Measurements from ENCODE around the gene EMCN.
A peak's percentile ranks its signal among the peaks of the same experiment; 100 is the strongest.
"Not testable (repeated sequence)": the region's sequence is repeated elsewhere in the genome, so short reads cannot be mapped to it uniquely, and the experiment has no call there.

EMCN gene, protein sequence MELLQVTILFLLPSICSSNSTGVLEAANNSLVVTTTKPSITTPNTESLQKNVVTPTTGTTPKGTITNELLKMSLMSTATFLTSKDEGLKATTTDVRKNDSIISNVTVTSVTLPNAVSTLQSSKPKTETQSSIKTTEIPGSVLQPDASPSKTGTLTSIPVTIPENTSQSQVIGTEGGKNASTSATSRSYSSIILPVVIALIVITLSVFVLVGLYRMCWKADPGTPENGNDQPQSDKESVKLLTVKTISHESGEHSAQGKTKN

GRCh38 chr4:100517864-100518341, at the start of gene EMCN:
Gene EMCN (minus strand): TSS chr4:100518022. CDS start chr4:100517914, 108 bp downstream.
- Histone ChIP-seq H3K36me3 (ENCODE audit: insufficient read depth, low read length) (no peaks in the 10 kb centered on the region), H3K4me3 (ENCODE audit: low read depth in 1 of 2, low read length in 2 of 2) (peak within 1 kb of the TSS in 1 of 2 donors; percentile 30), H3K9me3 (ENCODE audit: low read length) (no peaks in the 10 kb centered on the region), H3K9ac (ENCODE audit: low read length) (no peak within 1 kb of the TSS), H3K27me3 (ENCODE audit: control insufficient read depth in 1 of 2, insufficient read depth in 2 of 2, low read length in 2 of 2) (no peaks in the 10 kb centered on the region), H3K27ac (ENCODE audit: low read depth, low read length) (no peak within 1 kb of the TSS), H3K4me1 (ENCODE audit: insufficient read depth, low read length) (peaks cover 15% of the 10 kb centered on the region)

- no peak overlapping the region for H3K9ac ChIP-seq (ENCODE audit: low read length)
- no peaks in the 10 kb centered on the region for H3K27me3 ChIP-seq (ENCODE audit: control insufficient read depth in 1 of 2, insufficient read depth in 2 of 2, low read length in 2 of 2)
- H3K4me3 ChIP-seq (ENCODE audit: low read depth in 1 of 2, low read length in 2 of 2), result no peak overlapping the region
- H3K4me1 ChIP-seq (ENCODE audit: insufficient read depth, low read length), result no peaks in the 10 kb centered on the region
- H3K36me3 ChIP-seq (ENCODE audit: insufficient read depth, low read length), result no peaks in the 10 kb centered on the region
- no peak overlapping the region for H3K27ac ChIP-seq (ENCODE audit: low read depth, low read length)
- H3K9me3 ChIP-seq (ENCODE audit: low read length), result no peaks in the 10 kb centered on the region
These were observed 48.6 kb upstream of the EMCN start for GRCh38 chr4:100566396-100566795.

DNA sequence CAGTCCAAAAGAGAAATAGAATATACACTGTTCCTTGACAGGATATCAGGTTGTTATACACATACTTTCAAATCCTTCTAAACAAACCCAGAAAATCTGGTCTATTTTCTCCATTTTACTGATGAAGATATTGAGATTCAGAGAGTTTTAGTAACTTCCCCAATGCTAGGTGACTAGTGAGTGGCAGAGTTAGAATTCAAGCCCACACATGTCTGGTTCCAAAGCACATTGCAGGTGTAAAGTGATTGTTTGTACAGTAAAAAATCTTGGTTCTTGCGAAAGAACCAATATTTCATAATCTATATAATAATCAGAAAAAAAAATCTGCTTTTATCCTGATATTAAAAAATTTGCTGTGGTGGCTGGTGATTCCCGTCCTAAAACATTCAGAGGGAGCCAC, 39.5 kb upstream of the EMCN start:
- H3K36me3 ChIP-seq (ENCODE audit: insufficient read depth, low read length), result no peaks in the 10 kb centered on the region
- H3K9ac ChIP-seq (ENCODE audit: low read length), result no peak overlapping the region
- H3K4me1 ChIP-seq (ENCODE audit: insufficient read depth, low read length), result no peaks in the 10 kb centered on the region
- no peaks in the 10 kb centered on the region for H3K9me3 ChIP-seq (ENCODE audit: low read length)
- no peak overlapping the region for H3K27ac ChIP-seq (ENCODE audit: low read depth, low read length)
- no peaks in the 10 kb centered on the region for H3K27me3 ChIP-seq (ENCODE audit: control insufficient read depth in 1 of 2, insufficient read depth in 2 of 2, low read length in 2 of 2)
- H3K4me3 ChIP-seq (ENCODE audit: low read depth in 1 of 2, low read length in 2 of 2), result no peak overlapping the region

DNA sequence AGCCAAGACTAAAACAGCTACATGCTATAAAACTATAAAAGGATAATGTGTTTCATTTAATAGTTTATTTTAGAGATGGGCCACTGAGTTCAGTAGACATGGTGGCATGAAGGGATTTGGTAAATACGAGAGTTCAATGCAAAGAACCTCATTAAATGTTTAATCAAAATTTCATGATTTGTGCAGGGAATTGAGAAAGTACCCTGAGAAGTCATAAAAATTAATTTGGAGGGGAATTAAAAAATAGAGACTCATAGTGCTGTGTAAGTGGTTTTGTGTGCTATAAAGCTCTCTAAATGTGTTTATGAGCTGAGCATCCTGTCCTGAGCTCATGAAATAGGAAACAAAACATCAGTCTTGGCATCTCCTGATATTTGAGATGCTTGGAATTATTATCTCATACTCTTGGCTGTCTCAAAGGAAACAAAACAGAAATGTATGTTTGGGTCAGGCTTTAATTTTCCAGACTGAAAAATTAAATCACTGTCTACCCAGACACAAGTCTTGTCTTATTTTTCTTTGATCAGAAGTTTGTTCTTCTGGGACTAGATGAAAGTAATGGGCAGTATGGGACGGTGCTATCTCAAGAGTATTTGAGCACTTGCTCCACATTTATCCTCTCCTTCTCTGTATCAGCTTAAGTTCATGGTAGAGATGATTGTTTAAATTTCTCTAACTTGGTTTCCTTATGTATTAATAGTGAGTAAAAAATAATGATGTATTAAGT, 38.0 kb upstream of the EMCN start:
- Histone ChIP-seq H3K4me1 (ENCODE audit: insufficient read depth, low read length) (no peaks in the 10 kb centered on the region), H3K36me3 (ENCODE audit: insufficient read depth, low read length) (no peaks in the 10 kb centered on the region), H3K9ac (ENCODE audit: low read length) (no peak overlapping the region), H3K27me3 (ENCODE audit: control insufficient read depth in 1 of 2, insufficient read depth in 2 of 2, low read length in 2 of 2) (no peaks in the 10 kb centered on the region), H3K9me3 (ENCODE audit: low read length) (no peaks in the 10 kb centered on the region), H3K27ac (ENCODE audit: low read depth, low read length) (no peak overlapping the region), H3K4me3 (ENCODE audit: low read depth in 1 of 2, low read length in 2 of 2) (no peak overlapping the region)

DNA sequence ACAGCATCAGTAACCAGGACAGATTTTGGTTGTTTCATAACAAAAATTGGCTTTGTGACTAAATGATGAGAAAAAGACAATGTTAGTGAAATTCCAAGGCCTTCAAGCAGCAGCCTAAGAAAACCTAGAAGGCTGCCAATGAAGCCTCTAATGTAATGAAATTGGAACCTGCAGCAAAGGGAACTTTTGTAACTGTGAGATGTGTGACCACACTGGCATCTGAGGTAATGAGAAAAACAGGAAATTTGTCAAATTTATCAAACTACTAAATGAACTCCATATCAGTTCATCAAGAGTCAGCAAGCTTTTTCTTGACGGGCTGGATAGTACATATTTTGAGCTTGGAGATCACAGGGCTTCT, 30.4 kb upstream of the EMCN start:
- no peaks in the 10 kb centered on the region for H3K36me3 ChIP-seq (ENCODE audit: insufficient read depth, low read length)
- H3K9ac ChIP-seq (ENCODE audit: low read length), result no peak overlapping the region
- H3K4me1 ChIP-seq (ENCODE audit: insufficient read depth, low read length), result no peaks in the 10 kb centered on the region

DNA sequence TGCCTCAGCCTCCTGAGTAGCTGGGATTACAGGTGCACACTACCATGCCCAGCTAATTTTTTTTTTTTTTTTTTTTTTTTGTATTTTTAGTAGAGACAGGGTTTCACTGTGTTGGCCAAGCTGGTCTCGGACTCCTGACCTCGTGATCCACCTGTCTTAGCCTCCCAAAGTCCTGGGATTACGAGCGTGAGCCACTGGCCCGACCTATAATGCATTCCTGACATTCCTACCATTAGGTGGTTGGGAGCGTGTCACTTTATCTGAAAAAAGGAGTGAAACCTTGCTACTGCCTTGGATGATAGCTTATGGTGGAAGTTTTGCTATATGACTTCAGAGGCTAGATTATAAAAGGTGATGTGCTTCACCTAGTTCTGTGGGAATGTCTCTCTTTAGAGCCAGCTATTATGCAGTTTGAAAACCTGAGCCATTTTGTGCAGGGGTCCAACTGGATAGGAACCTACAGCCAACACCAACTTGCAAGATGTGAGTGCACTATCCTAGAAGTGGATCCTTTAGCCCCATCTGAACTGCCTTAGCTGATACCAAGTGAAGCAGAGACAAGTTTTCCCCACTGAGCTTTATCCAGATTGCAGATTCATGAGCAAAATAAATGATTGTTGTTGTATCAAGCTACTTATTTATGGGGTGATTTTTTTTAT, 29.8 kb upstream of the EMCN start:
- H3K4me1 ChIP-seq (ENCODE audit: insufficient read depth, low read length), result no peaks in the 10 kb centered on the region
- H3K36me3 ChIP-seq (ENCODE audit: insufficient read depth, low read length), result no peaks in the 10 kb centered on the region
- H3K9me3 ChIP-seq (ENCODE audit: low read length), result no peaks in the 10 kb centered on the region

More for the DNA sequence above, 30.4 kb upstream of the EMCN start:
- no peak overlapping the region for H3K4me3 ChIP-seq (ENCODE audit: low read depth in 1 of 2, low read length in 2 of 2)
- H3K27ac ChIP-seq (ENCODE audit: low read depth, low read length), result no peak overlapping the region
- no peaks in the 10 kb centered on the region for H3K9me3 ChIP-seq (ENCODE audit: low read length)
- no peaks in the 10 kb centered on the region for H3K27me3 ChIP-seq (ENCODE audit: control insufficient read depth in 1 of 2, insufficient read depth in 2 of 2, low read length in 2 of 2)

GRCh38 chr4:100545427-100545826, 27.6 kb upstream of the EMCN start:
- H3K9ac ChIP-seq (ENCODE audit: low read length), result no peak overlapping the region
- H3K27me3 ChIP-seq (ENCODE audit: control insufficient read depth in 1 of 2, insufficient read depth in 2 of 2, low read length in 2 of 2), result no peaks in the 10 kb centered on the region
- H3K4me3 ChIP-seq (ENCODE audit: low read depth in 1 of 2, low read length in 2 of 2), result no peak overlapping the region
- no peaks in the 10 kb centered on the region for H3K36me3 ChIP-seq (ENCODE audit: insufficient read depth, low read length)
- H3K4me1 ChIP-seq (ENCODE audit: insufficient read depth, low read length), result no peaks in the 10 kb centered on the region
- H3K27ac ChIP-seq (ENCODE audit: low read depth, low read length), result no peak overlapping the region
- H3K9me3 ChIP-seq (ENCODE audit: low read length), result no peaks in the 10 kb centered on the region

More for the DNA sequence above, 29.8 kb upstream of the EMCN start:
- Histone ChIP-seq H3K27ac (ENCODE audit: low read depth, low read length) (no peak overlapping the region), H3K4me3 (ENCODE audit: low read depth in 1 of 2, low read length in 2 of 2) (no peak overlapping the region), H3K9ac (ENCODE audit: low read length) (no peak overlapping the region), H3K27me3 (ENCODE audit: control insufficient read depth in 1 of 2, insufficient read depth in 2 of 2, low read length in 2 of 2) (no peaks in the 10 kb centered on the region)

DNA sequence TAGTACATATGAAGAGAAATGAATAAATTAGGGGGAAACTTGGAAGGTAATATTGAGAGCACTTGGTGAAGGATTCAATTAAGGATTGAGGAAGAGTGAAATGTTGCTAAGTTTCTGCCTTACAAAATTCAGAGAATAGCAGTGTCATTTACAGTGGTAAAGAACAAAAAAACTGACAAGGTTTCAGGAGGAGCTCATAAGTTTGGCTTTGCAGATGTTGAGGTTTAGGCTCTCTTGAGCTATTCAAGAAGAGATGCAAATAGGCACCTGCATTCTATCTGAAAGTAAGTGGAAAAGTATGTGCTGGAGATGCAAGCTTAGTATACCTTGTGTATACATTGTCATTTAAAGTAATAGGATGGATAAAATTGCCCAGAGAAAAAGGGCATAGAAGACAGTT, 22.3 kb upstream of the EMCN start:
- Histone ChIP-seq H3K27me3 (ENCODE audit: control insufficient read depth in 1 of 2, insufficient read depth in 2 of 2, low read length in 2 of 2) (no peaks in the 10 kb centered on the region), H3K9me3 (ENCODE audit: low read length) (no peaks in the 10 kb centered on the region), H3K27ac (ENCODE audit: low read depth, low read length) (no peak overlapping the region), H3K9ac (ENCODE audit: low read length) (no peak overlapping the region), H3K36me3 (ENCODE audit: insufficient read depth, low read length) (no peaks in the 10 kb centered on the region), H3K4me3 (ENCODE audit: low read depth in 1 of 2, low read length in 2 of 2) (no peak overlapping the region), H3K4me1 (ENCODE audit: insufficient read depth, low read length) (no peaks in the 10 kb centered on the region)

- Histone ChIP-seq H3K9ac (ENCODE audit: low read length) (no peak overlapping the region), H3K4me3 (ENCODE audit: low read depth in 1 of 2, low read length in 2 of 2) (no peak overlapping the region), H3K9me3 (ENCODE audit: low read length) (no peaks in the 10 kb centered on the region), H3K27ac (ENCODE audit: low read depth, low read length) (no peak overlapping the region), H3K27me3 (ENCODE audit: control insufficient read depth in 1 of 2, insufficient read depth in 2 of 2, low read length in 2 of 2) (no peaks in the 10 kb centered on the region), H3K36me3 (ENCODE audit: insufficient read depth, low read length) (no peaks in the 10 kb centered on the region), H3K4me1 (ENCODE audit: insufficient read depth, low read length) (no peaks in the 10 kb centered on the region)
These were observed 21.9 kb upstream of the EMCN start for GRCh38 chr4:100539706-100540105.

GRCh38 chr4:100533741-100534140, 15.9 kb upstream of the EMCN start:
- Histone ChIP-seq H3K4me3 (ENCODE audit: low read depth in 1 of 2, low read length in 2 of 2) (no peak overlapping the region), H3K27ac (ENCODE audit: low read depth, low read length) (no peak overlapping the region), H3K36me3 (ENCODE audit: insufficient read depth, low read length) (no peaks in the 10 kb centered on the region), H3K4me1 (ENCODE audit: insufficient read depth, low read length) (no peaks in the 10 kb centered on the region), H3K9ac (ENCODE audit: low read length) (no peak overlapping the region), H3K27me3 (ENCODE audit: control insufficient read depth in 1 of 2, insufficient read depth in 2 of 2, low read length in 2 of 2) (no peaks in the 10 kb centered on the region), H3K9me3 (ENCODE audit: low read length) (no peaks in the 10 kb centered on the region)

DNA sequence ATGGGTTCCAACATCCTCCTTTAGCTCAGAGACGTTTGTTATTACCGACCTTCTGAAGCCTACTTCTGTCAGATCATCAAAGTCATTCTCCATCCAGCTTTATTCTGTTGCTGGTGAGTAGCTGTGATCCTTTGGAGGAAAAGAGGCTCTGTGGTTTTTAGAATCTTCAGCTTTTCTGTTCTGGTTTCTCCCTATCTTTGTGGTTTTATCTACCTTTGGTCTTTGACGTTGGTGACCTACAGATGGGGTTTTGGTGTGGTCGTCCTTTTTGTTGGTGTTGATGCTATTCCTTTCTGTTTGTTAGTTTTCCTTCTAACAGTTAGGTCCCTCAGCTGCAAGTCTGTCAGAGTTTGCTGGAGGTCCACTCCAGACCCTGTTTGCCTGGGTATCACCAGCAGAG, 12.3 kb upstream of the EMCN start:
- not testable (repeated sequence) for H3K27ac ChIP-seq (ENCODE audit: low read depth, low read length); H3K4me1 ChIP-seq (ENCODE audit: insufficient read depth, low read length); H3K4me3 ChIP-seq (ENCODE audit: low read depth in 1 of 2, low read length in 2 of 2); H3K27me3 ChIP-seq (ENCODE audit: control insufficient read depth in 1 of 2, insufficient read depth in 2 of 2, low read length in 2 of 2); H3K36me3 ChIP-seq (ENCODE audit: insufficient read depth, low read length); H3K9ac ChIP-seq (ENCODE audit: low read length); H3K9me3 ChIP-seq (ENCODE audit: low read length)
